ACC112 (cell line): ENCODE results near the gene GLS.
"Not testable (repeated sequence)": the region's sequence is repeated elsewhere in the genome, so short reads cannot be mapped to it uniquely, and the experiment has no call there.

Source experiments
- H2AFZ ChIP-seq: fragments of 200-600 bp; sonication (generic); one replicate; pipeline ENCODE4 v1.6.0; 2017; ENCODE audit warnings: antibody characterized with exemption, low read length; ENCODE audit not compliant: unreplicated experiment
- H3K27ac ChIP-seq: fragments of 200-600 bp; sonication (generic); 2 replicates; pipeline ENCODE4 v1.5.1; 2014; ENCODE audit warnings: low read depth, mild to moderate bottlenecking, antibody characterized with exemption, low read length, moderate library complexity
- H3K27me3 ChIP-seq: fragments of 200-600 bp; sonication (generic); 2 replicates; pipeline ENCODE4 v1.6.1; 2014; ENCODE audit warnings: mild to moderate bottlenecking, antibody characterized with exemption, low read length, moderate library complexity, mixed read lengths; ENCODE audit not compliant: insufficient read depth
- H3K36me3 ChIP-seq: fragments of 200-600 bp; sonication (generic); 2 replicates; pipeline ENCODE4 v1.6.1; 2016; ENCODE audit warnings: mild to moderate bottlenecking, antibody characterized with exemption, low read length, moderate library complexity, mixed read lengths; ENCODE audit not compliant: insufficient read depth
- H3K4me1 ChIP-seq: fragments of 200-600 bp; sonication (generic); one replicate; pipeline ENCODE4 v1.6.1; 2016; ENCODE audit warnings: low read length, mixed read lengths; ENCODE audit not compliant: insufficient read depth, unreplicated experiment, control insufficient read depth
- H3K4me3 ChIP-seq: fragments of 200-600 bp; sonication (generic); 2 replicates; pipeline ENCODE4 v1.5.1; 2014; ENCODE audit warnings: mild to moderate bottlenecking, low read depth, low read length
- H3K79me2 ChIP-seq: fragments of 200-600 bp; sonication (generic); one replicate; pipeline ENCODE4 v1.6.0; 2016; ENCODE audit warnings: low read length; ENCODE audit not compliant: control insufficient read depth, unreplicated experiment, insufficient read depth

GLS gene

GRCh38 chr2:190950566-190950991 lies 70.0 kb downstream of the GLS start:
- Histone ChIP-seq H3K79me2 (no peaks in the 10 kb centered on the region), H3K27ac (no peak overlapping the region), H2AFZ (no peak overlapping the region), H3K36me3 (no peaks in the 10 kb centered on the region), H3K27me3 (no peaks in the 10 kb centered on the region), H3K4me1 (peaks cover 24% of the 10 kb centered on the region), H3K4me3 (no peak overlapping the region)

GRCh38 chr2:190953257-190953656 lies 72.6 kb downstream of the GLS start:
- H3K27me3 ChIP-seq = no peaks in the 10 kb centered on the region
- no peak overlapping the region for H2AFZ ChIP-seq
- H3K79me2 ChIP-seq = no peaks in the 10 kb centered on the region
- no peak overlapping the region for H3K27ac ChIP-seq
- H3K4me3 ChIP-seq = no peak overlapping the region
- no peaks in the 10 kb centered on the region for H3K36me3 ChIP-seq
- peaks cover 11% of the 10 kb centered on the region for H3K4me1 ChIP-seq

GRCh38 chr2:190959911-190960788 lies 79.5 kb downstream of the GLS start:
- H2AFZ ChIP-seq = no peak overlapping the region
- H3K27ac ChIP-seq = no peak overlapping the region
- H3K27me3 ChIP-seq = no peaks in the 10 kb centered on the region
- H3K4me3 ChIP-seq = no peak overlapping the region
- H3K4me1 ChIP-seq = no peaks in the 10 kb centered on the region
- no peaks in the 10 kb centered on the region for H3K79me2 ChIP-seq
- H3K36me3 ChIP-seq = peaks cover 29% of the 10 kb centered on the region

DNA sequence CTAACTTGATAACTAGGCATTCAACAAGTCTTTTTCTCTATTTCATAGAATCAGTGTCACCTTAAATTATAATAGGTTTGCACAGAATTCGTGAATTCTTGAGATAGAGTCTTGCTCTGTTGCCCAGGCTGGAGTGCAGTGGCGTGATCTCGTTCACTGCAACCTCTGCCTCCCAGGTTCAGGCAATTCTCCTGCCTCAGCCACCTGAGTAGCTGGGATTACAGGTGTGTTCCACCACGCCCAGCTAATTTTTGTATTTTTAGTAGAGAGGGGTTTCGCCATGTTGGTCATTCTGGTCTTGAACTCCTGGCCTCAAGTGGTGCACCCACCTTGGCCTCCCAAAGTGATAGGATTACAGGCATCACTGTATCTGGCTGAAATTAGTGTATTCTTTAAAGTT lies 80.5 kb downstream of the GLS start:
- H3K27ac ChIP-seq, H3K27me3 ChIP-seq, H3K4me3 ChIP-seq, H2AFZ ChIP-seq, H3K4me1 ChIP-seq, H3K79me2 ChIP-seq: not testable (repeated sequence)
- H3K36me3 ChIP-seq = peaks cover 38% of the 10 kb centered on the region

- peaks cover 45% of the 10 kb centered on the region for H3K36me3 ChIP-seq
- H3K27me3 ChIP-seq = no peaks in the 10 kb centered on the region
- H3K27ac ChIP-seq = 0 out of 2 replicates have a peak overlapping the region, but pooled peaks have one; percentile 2
- no peaks in the 10 kb centered on the region for H3K4me1 ChIP-seq
- H2AFZ ChIP-seq = no peak overlapping the region
- no peaks in the 10 kb centered on the region for H3K79me2 ChIP-seq
- no peak overlapping the region for H3K4me3 ChIP-seq
These were observed 81.4 kb downstream of the GLS start for GRCh38 chr2:190961918-190962487.

- Histone ChIP-seq H2AFZ (no peak overlapping the region), H3K27ac (no peak overlapping the region), H3K36me3 (peaks cover 53% of the 10 kb centered on the region), H3K27me3 (no peaks in the 10 kb centered on the region), H3K4me1 (no peaks in the 10 kb centered on the region), H3K79me2 (no peaks in the 10 kb centered on the region), H3K4me3 (no peak overlapping the region)
These were observed 82.5 kb downstream of the GLS start for GRCh38 chr2:190963088-190963487.

DNA sequence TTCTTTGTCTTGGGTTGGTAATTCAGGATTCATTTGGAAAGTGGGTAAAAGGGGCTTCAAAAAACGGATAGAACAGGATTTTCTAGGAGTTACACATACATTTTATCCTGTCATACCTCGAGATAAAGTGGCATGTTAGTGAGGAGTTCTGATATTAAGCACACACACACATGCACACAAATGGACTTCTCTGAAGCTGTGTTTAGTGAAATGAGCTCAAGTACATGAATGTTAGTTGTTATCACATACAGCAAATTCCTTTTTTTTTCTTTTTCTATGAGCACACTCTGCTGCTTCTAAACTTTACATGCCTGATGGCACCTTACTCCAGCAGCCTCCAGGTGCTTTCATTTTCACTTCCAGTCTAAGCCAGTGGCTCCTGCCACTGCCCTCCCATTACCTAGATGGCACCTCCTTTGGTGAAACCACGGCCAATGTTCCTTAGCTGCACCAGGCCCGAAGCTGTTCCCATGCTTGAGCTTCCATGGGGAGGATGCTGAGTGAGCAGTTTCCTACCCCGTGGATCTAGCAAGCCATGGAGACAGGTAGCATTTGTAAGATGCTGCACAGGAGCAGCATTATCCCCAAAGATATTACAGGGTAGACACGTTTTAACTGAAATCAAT lies 83.7 kb downstream of the GLS start:
- H3K27ac ChIP-seq = no peak overlapping the region
- H2AFZ ChIP-seq = no peak overlapping the region
- H3K4me3 ChIP-seq = no peak overlapping the region
- H3K27me3 ChIP-seq = no peaks in the 10 kb centered on the region
- peaks cover 63% of the 10 kb centered on the region for H3K36me3 ChIP-seq
- no peaks in the 10 kb centered on the region for H3K4me1 ChIP-seq
- no peaks in the 10 kb centered on the region for H3K79me2 ChIP-seq

GRCh38 chr2:190965580-190966222 lies 85.1 kb downstream of the GLS start:
- Histone ChIP-seq H2AFZ (no peak overlapping the region), H3K27me3 (no peaks in the 10 kb centered on the region), H3K4me3 (no peak overlapping the region), H3K36me3 (peaks cover 77% of the 10 kb centered on the region), H3K79me2 (peaks cover 3% of the 10 kb centered on the region), H3K4me1 (no peaks in the 10 kb centered on the region), H3K27ac (no peak overlapping the region)

DNA sequence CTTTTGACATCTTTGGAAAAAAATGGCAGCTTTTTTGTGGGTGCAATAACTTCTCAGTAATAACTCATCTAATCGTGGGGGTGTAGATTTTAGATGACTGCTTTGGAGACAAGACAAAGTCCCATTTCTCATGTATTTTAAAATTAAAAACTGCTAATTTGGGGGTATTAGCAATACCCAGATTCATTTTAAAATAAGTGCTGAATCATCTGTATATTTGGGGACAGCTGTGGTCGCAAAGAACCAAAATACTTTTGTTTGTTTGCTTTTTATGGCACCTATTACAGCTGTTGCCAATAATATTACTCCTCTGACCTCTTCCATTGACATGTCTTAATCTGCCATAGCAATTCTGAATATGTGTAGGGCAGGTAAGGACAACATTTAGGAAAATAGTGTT lies 87.9 kb downstream of the GLS start:
- peaks cover 87% of the 10 kb centered on the region for H3K36me3 ChIP-seq
- no peak overlapping the region for H3K27ac ChIP-seq
- H3K79me2 ChIP-seq = peaks cover 8% of the 10 kb centered on the region
- no peaks in the 10 kb centered on the region for H3K27me3 ChIP-seq
- H3K4me3 ChIP-seq = no peak overlapping the region
- no peak overlapping the region for H2AFZ ChIP-seq
- H3K4me1 ChIP-seq = no peaks in the 10 kb centered on the region

DNA sequence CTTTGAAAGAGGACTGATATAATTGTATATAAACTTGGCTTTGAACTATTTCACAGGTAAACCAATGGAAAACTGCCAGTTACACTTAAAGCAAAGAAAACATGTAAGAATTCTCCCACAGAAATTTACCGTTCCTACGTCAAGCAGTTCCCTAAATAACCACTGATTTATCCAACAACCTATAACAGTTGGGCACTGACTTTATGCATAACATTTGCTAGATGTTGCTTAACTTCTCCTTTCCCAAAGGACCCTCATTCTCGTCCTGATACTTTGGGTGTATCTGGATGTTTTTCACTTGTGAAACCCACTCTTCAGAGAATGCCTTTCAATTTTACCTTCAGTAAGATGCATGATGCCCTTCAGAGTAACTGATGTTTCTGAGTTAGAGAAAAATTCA lies 89.5 kb downstream of the GLS start:
- Histone ChIP-seq H3K4me3 (no peak overlapping the region), H3K79me2 (peaks cover 8% of the 10 kb centered on the region), H3K27ac (no peak overlapping the region), H3K4me1 (peaks cover 9% of the 10 kb centered on the region), H3K27me3 (no peaks in the 10 kb centered on the region), H2AFZ (no peak overlapping the region), H3K36me3 (peaks cover 86% of the 10 kb centered on the region)
